NCI-H2227 treated with DMSO at 0.1 percent for 48 hours (cell line): Measurements from ENCODE around the gene PDZD2.
"Not testable (repeated sequence)": the region's sequence is repeated elsewhere in the genome, so short reads cannot be mapped to it uniquely, and the experiment has no call there.

Experiments
- DNase-seq: peaks from one replicate; lab custom pipeline; 2025; lab: John Stamatoyannopoulos, UW

PDZD2 gene

DNA sequence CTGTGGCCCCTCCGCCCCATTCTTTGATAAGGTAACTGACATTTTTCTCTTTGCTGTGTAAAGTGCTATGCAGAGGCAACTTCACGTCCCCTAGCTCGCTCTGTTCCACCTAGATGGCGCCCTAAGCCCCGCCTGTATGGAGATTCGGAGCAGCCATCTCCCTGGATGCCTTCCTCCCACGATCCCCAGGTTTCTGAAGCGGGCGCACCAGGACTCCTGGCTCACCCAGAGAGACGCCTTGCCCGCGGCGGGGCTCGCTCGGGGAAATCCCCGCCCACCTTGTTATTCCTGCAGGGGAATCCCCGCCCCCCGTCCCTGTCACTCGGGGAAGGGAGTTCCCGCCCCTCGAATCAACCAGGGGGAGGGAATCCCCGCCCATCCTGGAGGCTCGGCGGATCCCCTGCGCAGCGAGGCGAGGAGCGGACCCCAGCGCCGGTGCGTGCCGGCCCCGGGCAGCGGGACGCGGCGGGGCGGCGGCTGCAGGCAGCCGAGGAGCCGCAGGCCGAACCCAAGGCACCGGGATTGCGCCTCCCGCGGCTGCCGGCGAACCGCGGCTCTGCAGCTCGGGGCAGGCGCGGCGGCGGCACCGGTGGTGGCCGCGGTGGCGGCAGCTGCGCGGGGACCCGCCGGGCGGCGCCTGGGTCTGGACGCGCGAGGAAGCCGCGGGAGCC is at the start of gene PDZD2:
Gene PDZD2 (plus strand): TSS at position 384 of the 671 bp plus-strand sequence.
- peak; percentile 87 for DNase-seq

GRCh38 chr5:31593665-31594064 is 45.3 kb upstream of the PDZD2 start:
- no peak for DNase-seq

- DNase-seq: no peak
These were observed 42.6 kb upstream of the PDZD2 start for GRCh38 chr5:31596354-31596753.

- DNase-seq: no peak
These were observed 40.0 kb upstream of the PDZD2 start for GRCh38 chr5:31598640-31599611.

GRCh38 chr5:31602305-31602704 is 36.6 kb upstream of the PDZD2 start:
- not testable (repeated sequence) for DNase-seq

- DNase-seq: no peak
These were observed 34.7 kb upstream of the PDZD2 start for GRCh38 chr5:31604240-31604639.

DNA sequence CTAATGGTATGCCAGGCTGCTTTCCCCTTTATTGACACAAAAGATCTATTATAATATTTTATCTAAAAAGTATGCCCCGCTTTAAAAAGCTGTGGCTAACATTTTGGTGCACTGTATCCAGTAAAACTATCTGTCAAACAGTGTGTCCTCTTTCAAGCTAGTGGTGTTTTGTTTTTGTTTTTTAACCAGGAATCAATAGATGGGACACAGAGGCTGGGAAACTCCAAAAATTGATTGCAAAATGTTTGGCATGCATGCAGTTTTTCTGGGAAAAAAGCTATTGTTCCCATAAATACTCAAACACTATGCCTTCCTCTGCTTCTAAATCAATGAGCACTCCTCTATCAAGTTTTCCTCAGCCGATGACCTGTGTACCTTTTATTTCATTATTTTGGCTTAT is 34.3 kb upstream of the PDZD2 start:
- DNase-seq: no peak

GRCh38 chr5:31605920-31606319 is 33.0 kb upstream of the PDZD2 start:
- DNase-seq: no peak

GRCh38 chr5:31607546-31607945 is 31.4 kb upstream of the PDZD2 start:
- no peak for DNase-seq

- no peak for DNase-seq
These were observed 27.9 kb upstream of the PDZD2 start for GRCh38 chr5:31611002-31611401.

- DNase-seq: no peak
These were observed 25.3 kb upstream of the PDZD2 start for GRCh38 chr5:31613651-31614050.

- DNase-seq: no peak
These were observed 24.5 kb upstream of the PDZD2 start for GRCh38 chr5:31614151-31615020.

GRCh38 chr5:31617867-31618266 is 21.1 kb upstream of the PDZD2 start:
- peak; percentile 34 for DNase-seq

DNA sequence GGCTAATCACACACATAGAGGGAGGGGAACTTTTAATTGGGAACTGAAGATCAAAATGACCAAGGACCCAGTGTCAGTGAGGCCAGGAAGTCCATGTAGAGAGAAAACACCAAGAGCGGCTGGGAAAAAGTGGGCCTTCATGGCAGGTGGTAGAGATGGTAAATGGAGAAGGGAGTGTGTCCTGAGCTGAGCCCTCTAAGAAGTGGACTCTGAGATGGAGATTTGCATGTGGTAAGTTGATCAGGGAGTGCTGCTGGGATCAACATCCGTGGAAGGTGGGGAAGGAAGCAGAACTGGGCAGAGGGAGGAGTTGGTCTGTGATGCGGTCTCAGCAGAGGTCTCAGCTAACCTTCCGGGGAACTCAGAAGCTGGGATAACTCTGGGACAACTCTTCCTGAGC is 18.9 kb upstream of the PDZD2 start:
- no peak for DNase-seq

GRCh38 chr5:31623249-31623648 is 15.7 kb upstream of the PDZD2 start:
- DNase-seq: no peak

DNA sequence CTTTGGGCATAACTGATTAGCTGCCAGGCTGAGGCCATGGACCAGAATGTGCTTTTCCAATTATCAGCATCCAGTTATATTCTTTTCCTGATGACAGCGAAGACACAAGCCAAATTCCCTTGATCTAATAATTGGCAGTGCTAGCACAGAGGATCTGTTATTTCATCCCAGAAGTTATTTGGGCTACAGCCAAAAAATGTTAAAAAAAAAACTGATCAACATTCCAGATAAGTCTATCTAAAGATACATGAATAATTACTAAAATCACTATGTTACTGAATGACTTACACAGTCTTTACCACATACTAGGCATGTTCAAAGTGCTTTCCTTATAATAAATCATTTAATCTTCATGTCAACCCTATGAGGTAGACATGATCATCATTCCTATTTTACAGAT is 13.5 kb upstream of the PDZD2 start:
- DNase-seq: no peak

GRCh38 chr5:31626156-31626555 is 12.8 kb upstream of the PDZD2 start:
- DNase-seq: no peak

GRCh38 chr5:31626604-31627234 is 12.2 kb upstream of the PDZD2 start:
- DNase-seq: no peak

GRCh38 chr5:31630931-31631330 is 8.0 kb upstream of the PDZD2 start:
- DNase-seq: no peak

GRCh38 chr5:31632460-31632859 is 6.5 kb upstream of the PDZD2 start:
- DNase-seq: no peak

GRCh38 chr5:31635446-31635845 is 3.5 kb upstream of the PDZD2 start:
- no peak for DNase-seq

DNA sequence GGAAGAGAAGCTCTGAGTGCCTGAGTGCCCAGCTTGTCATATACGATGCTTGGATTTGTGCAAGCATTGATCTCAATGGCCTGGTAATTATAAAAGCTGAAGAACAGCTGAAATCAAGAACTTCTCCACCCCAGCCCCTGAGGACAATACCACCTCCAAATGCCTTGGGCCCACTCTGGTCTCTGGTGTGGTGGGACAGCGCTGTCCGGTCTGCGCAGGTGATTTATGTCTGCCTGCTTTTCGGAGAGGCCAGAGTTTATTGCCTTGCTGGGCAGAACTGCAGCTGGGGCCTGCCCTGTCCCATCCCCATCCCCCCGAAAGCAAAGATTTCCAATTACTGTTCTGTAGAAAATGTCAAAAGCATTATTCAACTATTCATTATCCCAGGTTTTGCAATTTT is 1.1 kb upstream of the PDZD2 start:
- no peak for DNase-seq
